NCI-H146 (cell line): ENCODE results near the gene GART.
"Not testable (repeated sequence)": the region's sequence is repeated elsewhere in the genome, so short reads cannot be mapped to it uniquely, and the experiment has no call there.

Source experiments
- DNase-seq: peaks from one replicate; lab custom pipeline; 2025; lab: John Stamatoyannopoulos, UW

GART gene

GRCh38 chr21:33541756-33542639 lies at the start of gene GART:
Gene GART, minus strand, starts transcription at chr21:33542117. Its CDS starts 2,802 bp downstream, at chr21:33539315.
- peak; percentile 71 for DNase-seq

GRCh38 chr21:33588485-33589335 lies 46.8 kb upstream of the GART start, which contains the start of gene DONSON:
Gene DONSON, minus strand, starts transcription at chr21:33588684. Its CDS starts 43 bp downstream, at chr21:33588641.
- DNase-seq, result peak; percentile 82

DNA sequence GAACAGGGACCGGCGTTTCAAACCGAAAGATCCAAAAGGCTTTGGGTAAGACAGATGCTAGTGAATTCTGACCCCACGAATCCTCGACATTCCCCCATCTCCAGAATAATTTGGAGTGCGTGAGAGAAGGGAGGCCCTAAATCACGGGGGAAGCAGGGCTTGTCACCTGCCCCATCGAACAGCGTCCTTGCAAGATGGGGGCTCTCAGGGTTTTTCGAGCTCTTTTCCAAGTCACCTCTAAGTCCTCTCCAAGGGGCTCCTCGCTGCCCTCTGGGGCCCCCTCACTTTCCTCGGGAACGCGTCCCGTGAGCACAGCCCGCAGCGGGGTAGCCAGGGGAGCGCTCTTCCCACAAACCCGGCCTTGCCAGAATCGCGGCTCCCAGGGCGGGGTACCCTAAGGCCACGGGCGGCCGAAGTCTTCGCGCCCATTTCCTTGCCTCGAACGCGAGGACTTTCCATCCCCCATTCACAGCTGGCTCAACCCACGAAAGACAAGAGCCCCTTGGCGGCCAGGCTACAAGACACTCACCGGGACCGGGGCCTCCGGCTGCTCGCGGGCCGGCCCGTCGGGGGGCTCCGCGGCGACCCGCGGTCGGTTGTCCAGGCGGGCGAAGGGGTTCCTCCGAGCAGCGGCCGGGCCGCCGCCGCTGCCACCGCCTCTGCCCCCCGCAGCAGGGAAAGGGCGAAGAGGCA lies 46.0 kb upstream of the GART start:
- DNase-seq, result peak; percentile 41

DNA sequence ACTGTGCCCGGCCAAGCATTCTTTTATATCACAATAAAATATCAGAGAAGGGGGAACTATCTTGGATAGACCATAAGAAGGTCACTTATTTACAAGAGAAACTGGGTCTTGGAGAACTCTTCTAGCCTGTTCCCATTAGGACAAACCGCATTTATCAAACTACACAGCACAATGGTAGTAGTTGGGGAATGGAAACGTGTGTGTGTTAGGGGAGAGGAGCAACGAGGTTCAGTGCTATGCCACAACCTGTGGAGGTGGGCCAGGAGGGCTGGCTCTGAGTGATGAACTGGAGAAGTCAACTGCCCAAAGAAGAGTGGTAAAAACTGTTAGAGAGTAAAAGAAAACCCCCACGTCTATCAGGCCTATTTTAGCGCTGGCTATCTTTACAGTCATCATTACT lies 45.0 kb upstream of the GART start:
- no peak for DNase-seq

GRCh38 chr21:33584455-33584854 lies 42.5 kb upstream of the GART start:
- DNase-seq, result no peak

DNA sequence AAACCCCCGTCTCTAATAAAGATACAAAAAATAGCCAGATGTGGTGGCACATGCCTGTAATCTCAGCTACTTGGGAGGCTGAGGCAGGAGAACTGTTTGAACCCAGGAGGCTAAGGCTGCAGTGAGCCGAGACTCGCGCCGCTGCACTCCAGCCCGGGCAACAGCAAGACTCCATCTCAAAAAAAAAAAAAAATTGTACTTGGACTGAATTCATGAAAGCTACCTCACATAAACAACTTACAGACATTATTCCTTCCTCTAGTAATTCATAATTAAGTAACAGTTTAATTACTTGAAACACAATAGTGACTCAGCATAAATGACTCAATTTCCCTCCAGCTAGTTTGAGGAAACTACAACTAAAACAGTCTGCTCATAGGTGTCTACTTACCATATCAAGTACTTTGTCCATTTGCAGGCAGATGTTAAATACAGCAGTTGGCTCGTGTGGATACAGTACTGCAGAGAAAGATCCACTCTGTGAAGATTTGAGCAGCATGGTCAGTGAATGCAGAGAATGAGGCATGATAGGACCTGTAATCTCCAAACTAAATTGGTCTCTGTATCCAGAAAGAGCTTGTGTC lies 37.1 kb upstream of the GART start:
- DNase-seq, result no peak

- DNase-seq, result no peak
Measured at GRCh38 chr21:33578214-33578613, 36.3 kb upstream of the GART start.

DNA sequence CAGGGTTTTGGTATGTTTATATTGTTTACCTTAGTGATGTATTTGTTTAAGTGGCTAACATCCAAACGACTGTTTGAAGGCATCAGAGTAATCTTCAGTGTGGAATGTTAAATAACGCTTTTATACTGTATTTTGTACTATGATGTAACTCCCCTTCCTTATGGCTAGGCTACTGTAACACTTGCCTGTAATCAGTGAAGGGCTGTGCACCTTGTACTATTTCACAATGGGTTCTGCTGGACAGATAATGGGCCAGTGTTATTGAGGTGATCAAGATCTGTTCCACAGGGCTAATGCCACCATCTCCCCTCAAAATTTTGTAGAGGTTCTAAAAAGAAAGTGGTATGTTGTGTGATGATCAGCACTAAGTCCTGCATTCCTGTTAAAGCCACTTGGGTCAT lies 34.8 kb upstream of the GART start:
- not testable (repeated sequence) for DNase-seq

DNA sequence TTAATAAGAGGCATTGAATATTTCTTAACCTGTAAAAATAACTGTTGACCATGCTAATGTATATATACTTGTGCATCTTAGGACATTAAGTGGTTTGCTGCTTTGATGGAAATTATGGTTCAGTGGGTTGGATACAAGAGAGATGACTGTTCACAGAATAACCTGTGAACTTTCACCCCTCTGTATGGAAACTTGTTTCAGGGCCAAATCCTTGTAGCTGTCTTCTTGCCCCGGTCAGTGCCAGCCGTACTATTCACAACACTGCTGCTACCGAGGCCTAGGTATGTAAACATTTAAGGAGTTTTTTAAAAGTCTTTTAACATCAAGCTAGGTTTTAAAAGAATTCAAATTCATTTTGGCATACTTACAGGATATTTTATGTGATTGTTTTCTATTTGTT lies 30.4 kb upstream of the GART start:
- no peak for DNase-seq

DNA sequence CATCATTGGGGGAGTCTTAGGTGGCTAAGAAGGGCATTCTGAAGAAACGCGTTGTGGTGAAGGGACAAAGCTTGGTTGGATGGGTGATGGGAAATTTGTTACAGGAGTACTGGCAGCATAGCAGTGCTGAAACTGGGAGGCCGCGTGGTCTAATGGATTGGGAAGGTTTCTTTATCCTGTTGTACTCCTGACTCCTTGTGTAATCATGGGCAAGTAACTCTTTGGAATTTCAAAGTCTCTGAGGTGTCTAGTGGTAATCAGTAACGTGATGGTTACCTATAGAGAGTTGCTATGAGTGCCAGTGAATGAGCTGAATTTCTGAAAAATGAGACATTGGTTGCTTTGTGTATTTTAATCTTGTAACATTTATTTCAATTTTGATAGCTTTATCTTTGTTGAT lies 28.1 kb upstream of the GART start:
- DNase-seq, result no peak

GRCh38 chr21:33568448-33568847 lies 26.5 kb upstream of the GART start:
- DNase-seq, result no peak

- no peak for DNase-seq
Measured at GRCh38 chr21:33567914-33568313, 26.0 kb upstream of the GART start.

GRCh38 chr21:33566514-33566913 lies 24.6 kb upstream of the GART start:
- DNase-seq, result no peak

DNA sequence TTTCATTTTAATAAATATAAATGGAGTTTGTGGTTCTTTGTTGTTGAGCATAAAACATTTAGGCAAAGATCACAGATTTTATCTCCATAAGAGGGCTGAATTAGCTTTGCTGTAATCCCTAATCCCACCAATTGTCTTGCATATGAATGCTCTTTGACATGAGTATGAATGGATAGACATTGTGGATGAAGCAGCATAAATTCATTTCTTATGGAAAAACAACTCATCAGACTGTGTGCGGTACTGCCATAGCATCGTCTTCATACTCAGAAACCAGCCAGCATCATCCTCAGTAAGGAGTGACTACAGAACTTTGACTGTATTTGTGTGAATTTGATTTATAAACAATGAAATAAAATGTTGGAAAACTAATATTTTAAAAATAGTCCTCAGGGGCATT lies 20.5 kb upstream of the GART start:
- DNase-seq, result no peak

GRCh38 chr21:33561373-33561772 lies 19.5 kb upstream of the GART start:
- no peak for DNase-seq

- DNase-seq, result no peak
Measured at GRCh38 chr21:33560965-33561364, 19.0 kb upstream of the GART start.

DNA sequence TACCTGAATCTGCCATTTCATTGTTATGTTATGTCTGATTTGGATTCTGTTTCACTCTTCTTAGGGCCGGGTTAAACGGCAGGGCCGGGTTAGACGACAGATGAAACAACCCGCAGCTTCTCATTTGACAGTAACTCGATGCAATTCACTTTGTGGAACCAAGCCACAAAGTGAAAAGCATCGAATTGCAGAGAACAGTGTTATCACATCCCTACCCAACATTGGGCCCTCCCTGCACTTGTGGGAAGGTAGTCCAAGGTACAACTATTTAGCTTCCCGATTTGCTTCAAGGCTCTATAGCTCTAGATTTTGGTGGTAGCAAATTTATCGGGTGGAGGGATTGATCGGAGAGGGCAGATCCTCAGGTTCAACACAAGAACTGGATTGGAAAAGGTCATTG lies 17.9 kb upstream of the GART start:
- DNase-seq, result no peak

DNA sequence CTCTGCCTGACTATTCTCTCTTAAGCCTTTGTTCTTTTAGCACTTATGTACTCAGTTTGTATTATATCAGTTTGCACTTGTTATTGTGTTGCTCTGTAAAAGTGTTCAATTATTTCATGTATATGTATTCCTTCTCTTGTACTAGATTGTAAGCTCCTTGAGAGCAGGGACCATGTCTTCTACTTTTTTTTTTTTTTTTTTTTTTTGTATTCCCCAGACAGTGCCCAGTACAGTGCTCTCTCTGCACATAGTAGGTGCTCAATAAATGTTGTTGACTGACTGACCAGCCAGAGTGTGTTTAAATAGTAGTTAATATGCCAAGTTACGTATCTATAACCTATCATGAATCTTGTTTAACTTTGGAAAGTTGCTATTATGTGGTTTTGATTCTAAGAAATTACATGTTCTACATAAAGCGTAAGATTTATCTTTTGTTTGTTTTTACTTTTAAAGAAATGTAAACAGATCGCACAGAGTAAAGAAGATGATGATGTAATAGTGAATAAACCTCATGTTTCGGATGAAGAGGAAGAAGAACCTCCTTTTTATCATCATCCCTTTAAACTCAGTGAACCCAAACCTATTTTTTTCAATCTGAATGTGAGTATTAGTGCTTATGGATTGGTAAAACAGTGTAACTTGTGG lies 17.0 kb upstream of the GART start:
- no peak for DNase-seq

DNA sequence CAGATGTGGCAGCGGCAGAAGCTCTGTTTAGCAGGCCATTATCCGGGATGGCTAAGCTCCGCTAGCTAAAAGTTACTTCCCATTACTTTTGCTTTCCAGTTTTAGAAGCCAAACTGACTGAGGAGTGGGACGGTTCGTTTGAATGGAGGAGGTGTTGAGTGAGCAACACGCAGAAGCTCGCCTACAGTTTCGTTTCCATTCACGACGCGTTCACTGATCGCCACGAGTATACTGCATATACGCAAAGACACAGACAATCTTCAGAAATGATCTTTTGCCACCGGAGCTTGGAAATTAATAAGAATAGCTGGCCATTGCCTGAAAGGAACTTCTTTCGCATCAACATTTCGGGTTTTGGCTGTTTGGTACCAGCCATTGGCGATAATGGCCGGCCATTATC lies 15.5 kb upstream of the GART start:
- no peak for DNase-seq

GRCh38 chr21:33554982-33555344 lies 13.0 kb upstream of the GART start:
- no peak for DNase-seq

DNA sequence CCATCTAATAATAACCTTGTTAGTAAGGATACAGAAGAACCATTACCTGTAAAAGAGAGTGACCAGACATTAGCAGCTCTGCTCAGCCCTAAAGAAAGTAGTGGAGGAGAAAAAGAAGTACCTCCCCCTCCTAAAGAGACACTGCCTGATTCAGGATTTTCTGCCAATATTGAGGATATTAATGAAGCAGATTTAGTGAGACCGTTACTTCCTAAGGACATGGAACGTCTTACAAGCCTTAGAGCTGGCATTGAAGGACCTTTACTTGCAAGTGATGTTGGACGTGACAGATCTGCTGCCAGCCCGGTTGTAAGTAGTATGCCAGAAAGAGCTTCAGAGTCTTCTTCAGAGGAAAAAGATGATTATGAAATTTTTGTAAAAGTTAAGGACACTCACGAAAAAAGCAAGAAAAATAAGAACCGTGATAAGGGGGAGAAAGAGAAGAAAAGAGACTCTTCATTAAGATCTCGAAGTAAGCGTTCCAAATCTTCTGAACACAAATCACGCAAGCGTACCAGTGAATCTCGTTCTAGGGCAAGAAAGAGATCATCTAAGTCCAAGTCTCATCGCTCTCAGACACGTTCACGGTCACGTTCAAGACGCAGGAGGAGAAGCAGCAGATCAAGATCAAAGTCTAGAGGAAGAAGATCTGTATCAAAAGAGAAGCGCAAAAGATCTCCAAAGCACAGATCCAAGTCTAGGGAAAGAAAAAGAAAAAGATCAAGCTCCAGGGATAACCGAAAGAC lies 12.5 kb upstream of the GART start:
- DNase-seq, result no peak
